ENCODE measurements around the gene ADCY3.

ADCY3 gene

DNA sequence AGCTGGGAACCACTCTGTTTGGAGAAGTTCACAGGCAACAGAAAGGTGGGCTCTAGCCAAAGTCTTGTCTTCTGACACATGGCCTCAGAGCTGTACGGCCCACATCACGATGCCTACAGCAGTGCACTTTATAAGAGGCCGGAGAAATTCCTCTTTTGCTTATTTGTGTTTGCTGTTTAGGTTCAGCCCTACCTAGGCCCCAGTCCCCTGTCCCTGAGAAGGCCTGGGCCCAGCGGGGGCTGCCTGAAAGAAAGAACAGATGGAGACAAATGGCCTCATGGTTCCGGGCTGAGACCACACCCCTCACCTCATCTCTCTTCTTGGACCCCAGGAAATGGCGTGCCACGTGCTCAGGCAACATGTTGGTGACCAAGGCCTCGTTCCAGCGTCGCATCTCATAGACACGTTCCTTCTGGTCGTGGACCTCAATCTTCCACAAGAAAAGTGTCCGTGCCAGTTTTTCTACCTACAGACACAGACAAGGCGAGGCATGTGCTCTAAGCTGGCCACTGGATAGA lies 95.9 kb downstream of the ADCY3 start:
- no peak overlapping the region for H3K4me3 ChIP-seq
- peak; percentile 55 for DNase-seq (ENCODE audit: low spot score)
- TF ChIP-seq, protein P1, sequence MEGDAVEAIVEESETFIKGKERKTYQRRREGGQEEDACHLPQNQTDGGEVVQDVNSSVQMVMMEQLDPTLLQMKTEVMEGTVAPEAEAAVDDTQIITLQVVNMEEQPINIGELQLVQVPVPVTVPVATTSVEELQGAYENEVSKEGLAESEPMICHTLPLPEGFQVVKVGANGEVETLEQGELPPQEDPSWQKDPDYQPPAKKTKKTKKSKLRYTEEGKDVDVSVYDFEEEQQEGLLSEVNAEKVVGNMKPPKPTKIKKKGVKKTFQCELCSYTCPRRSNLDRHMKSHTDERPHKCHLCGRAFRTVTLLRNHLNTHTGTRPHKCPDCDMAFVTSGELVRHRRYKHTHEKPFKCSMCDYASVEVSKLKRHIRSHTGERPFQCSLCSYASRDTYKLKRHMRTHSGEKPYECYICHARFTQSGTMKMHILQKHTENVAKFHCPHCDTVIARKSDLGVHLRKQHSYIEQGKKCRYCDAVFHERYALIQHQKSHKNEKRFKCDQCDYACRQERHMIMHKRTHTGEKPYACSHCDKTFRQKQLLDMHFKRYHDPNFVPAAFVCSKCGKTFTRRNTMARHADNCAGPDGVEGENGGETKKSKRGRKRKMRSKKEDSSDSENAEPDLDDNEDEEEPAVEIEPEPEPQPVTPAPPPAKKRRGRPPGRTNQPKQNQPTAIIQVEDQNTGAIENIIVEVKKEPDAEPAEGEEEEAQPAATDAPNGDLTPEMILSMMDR (IDR thresholded peaks at IDR 0.05): no peak
- H3K27ac ChIP-seq: no peak overlapping the region

DNA sequence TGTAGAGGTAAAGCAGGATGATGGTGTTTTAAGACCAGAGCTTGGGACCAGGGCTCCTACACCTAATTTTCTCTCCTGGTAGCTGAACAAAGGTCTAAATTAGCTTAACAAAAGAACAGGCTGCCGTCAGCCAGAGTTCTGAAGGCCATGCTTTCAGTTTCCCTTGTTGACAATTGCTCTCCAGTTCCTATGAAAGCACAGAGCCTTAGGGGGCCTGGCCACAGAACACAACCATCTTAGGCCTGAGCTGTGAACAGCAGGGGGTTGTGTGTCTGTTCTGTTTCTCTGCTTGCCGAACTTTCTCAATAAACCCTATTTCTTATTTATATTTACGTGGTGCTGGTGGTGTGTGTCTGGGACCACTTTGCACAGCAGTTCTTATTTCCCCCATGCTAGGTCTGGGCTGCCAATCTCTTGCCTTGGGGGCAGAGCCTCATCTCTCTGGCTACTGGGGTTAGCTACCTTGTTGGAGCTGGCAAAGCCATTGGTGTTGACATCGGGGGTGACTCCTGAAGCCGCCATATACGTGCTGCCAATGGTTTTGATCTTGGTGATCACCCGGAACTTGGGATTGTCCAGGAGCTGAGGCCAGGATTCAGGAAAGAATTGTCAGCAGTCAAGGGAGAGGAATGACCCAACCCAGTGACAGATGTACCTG lies 97.9 kb downstream of the ADCY3 start:
- DNase-seq (ENCODE audit: low spot score): no peak
- TF ChIP-seq, protein P1 (IDR thresholded peaks at IDR 0.05): no peak
- Histone ChIP-seq H3K4me3 (no peak overlapping the region), H3K27ac (no peak overlapping the region)

DNA sequence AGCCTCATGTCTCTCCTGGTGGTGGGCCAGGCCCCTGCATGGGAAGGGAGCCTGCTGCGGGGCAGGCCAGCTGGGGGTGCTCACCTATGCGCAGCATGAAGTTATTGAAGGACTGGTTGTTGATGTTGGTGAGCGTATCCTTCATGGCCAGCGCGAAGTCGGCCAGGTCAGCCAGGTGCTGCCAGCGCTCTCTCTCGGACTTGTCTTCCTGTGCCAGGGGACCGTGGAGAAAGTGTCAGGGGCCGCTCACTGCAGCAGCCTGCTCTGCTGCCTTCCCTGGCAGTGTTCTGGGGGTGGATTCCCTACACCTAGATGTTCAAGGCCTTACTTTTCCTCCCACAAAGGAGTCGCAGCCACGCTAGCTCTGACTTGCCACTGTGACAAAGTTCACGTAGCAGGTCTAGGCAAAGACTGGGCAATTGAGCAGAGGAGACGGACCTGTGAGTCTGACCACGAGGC lies 98.6 kb downstream of the ADCY3 start:
- TF ChIP-seq, protein P1 (IDR thresholded peaks at IDR 0.05): no peak
- Histone ChIP-seq H3K27ac (no peak overlapping the region), H3K4me3 (no peak overlapping the region)
- DNase-seq (ENCODE audit: low spot score): peak; percentile 52

DNA sequence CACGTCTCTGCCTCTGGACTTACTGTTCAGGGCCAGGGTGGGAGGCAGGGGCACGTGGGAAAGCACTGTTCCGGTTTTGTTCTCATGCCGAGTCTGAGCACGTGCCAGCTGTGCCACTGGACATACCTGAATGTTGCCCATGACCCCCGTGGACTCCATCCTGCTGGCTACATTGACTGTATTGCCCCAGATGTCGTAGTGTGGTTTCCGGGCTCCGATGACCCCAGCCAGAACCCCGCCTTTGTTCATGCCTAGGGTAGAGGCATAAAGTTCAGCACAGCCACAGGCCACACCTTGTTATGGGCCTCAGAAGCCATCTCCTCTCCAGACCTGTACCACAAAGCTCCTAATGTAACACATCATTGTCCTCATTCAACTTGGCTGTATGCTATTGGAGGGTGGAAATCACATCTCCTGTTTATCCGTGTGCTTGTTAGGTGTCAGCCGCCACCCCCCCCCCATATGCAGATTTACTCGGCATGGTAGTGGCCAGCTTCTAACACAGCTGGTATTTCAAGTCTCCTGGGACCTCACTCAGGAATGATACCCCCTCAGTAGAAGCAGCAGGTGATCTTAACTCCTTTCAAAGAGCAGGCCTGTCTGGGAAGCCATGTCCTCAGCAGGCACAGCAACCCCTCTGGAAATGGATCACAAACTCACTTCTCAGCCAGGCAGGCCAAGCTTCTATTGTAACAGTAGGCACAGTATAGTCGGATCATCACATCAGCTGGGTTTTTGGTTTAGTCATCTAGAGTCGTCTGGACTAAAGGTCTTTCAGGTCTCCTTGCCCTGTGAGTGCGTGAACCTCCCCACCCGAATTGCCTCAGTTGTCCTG lies 99.2 kb downstream of the ADCY3 start:
- H3K4me3 ChIP-seq: no peak overlapping the region
- TF ChIP-seq, protein P1 (IDR thresholded peaks at IDR 0.05): no peak
- H3K27ac ChIP-seq: no peak overlapping the region
- DNase-seq (ENCODE audit: low spot score): peak; percentile 60

DNA sequence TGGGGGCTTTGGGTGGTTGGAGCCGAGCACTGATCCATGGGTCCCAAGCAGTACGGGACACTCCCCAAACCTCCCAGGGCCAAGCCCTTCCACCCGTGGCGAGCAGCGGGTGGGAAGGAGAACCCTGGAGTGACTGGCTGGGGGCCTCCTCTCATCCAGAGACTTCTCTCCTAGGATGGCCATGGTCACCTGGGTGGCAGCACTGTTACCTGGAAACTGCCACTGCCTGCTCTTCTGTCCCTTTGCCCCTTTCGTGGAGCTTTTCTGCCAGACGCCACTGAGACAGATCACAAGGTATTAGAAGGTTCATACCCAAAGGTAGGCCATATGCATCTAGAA lies 99.9 kb downstream of the ADCY3 start:
- TF ChIP-seq, protein P1 (IDR thresholded peaks at IDR 0.05): no peak
- Histone ChIP-seq H3K27ac (no peak overlapping the region), H3K4me3 (no peak overlapping the region)
- DNase-seq (ENCODE audit: low spot score): no peak

DNA sequence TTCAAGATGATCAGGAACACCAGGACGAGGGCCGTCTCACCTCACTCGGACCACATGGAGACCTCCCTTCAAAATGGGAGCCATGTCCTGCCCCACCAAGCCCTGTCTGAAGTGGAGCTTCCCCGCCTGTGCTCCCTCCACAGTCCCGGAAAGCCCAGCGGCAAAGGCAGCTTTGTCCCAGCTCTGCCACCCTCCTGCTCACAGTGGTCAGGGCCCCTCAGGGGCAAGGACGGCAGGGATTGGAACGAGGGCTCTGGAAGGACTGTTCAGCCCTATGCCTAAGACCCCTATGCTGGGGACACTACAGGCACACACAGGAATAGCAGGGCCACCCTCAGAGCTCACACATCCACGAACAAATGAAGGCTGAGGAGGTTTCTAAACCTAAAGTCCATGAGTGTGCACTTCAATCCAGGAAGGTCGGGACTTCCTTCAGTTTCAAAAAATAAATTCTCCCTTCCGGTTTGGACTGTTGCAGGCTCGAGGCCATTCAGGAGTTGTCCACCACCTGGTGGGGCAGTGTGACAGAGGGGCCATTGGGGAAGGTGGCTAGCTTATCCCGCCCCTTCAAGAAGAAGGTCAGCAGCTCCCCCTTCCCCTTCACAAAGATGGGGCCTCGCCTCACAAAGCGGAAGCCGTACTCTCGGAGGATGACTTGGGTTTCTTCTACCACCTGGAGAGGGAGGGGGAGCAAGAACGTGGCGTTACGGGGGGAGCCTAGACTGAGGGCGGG lies 100.4 kb downstream of the ADCY3 start:
- no peak overlapping the region for H3K27ac ChIP-seq
- DNase-seq (ENCODE audit: low spot score): no peak

More for the DNA sequence above, 100.4 kb downstream of the ADCY3 start:
- no peak overlapping the region for H3K4me3 ChIP-seq
- TF ChIP-seq, protein P1 (IDR thresholded peaks at IDR 0.05): no peak

Measured in coronary artery (tissue), 2 donors.